Adrenal gland (tissue), 12 donors: ENCODE measurements around the gene IL20. TPM values are rescaled to one million over a fixed set of nuclear protein-coding genes. Genes with fewer than 3 reads are reported as not detected.

Experiments used
- DNase-seq, 7 donors: peaks; one replicate each; pipeline ENCODE4 v3.0.0-alpha.2; 2019 to 2020
- H3K27ac ChIP-seq, 5 donors: fragments of 200-600 bp; sonication (generic) in 4 of 5; 1 replicate in 3 of 5; 2 replicates in 2 of 5; pipeline versions ENCODE4 v1.5.1 to v1.8.0; 2016 to 2020; ENCODE audit warnings: mild to moderate bottlenecking in 1 of 5
- H3K27me3 ChIP-seq: fragments of 200-600 bp; 2 replicates; pipeline ENCODE4 v1.8.0; 2021
- H3K36me3 ChIP-seq, 2 donors: fragments of 200-600 bp; replicated peaks in 1 of 2; 1 replicate in 1 of 2; 2 replicates in 1 of 2; pipeline versions ENCODE4 v1.5.1 to v1.8.0; 2018 to 2022
- H3K4me1 ChIP-seq, 2 donors: fragments of 200-600 bp; replicated peaks in 1 of 2; 1 replicate in 1 of 2; 2 replicates in 1 of 2; pipeline versions ENCODE4 v1.5.1 to v1.8.0; 2018 to 2021
- H3K4me3 ChIP-seq, 4 donors: fragments of 200-600 bp; sonication (generic) in 3 of 4; one replicate each; pipeline ENCODE4 v1.5.1; 2016 to 2018
- H3K9me3 ChIP-seq, 3 donors: fragments of 200-600 bp; sonication (generic) in 1 of 3; replicated peaks in 1 of 3; 1 replicate in 2 of 3; 2 replicates in 1 of 3; pipeline versions ENCODE4 v1.5.1 to v1.8.0; 2016 to 2021
- POLR2A ChIP-seq, 2 donors: fragments of 450-650 bp; IDR thresholded peaks; one replicate each; pipeline ENCODE4 v1.6.1; 2017; ENCODE audit warnings: antibody characterized with exemption in 2 of 2, mild to moderate bottlenecking in 2 of 2, moderate library complexity in 1 of 2
- WGBS, 4 donors: extraction: QIAGEN DNeasy Blood & Tissue Kit in 2 of 4; methylation state at CpG; one replicate each; pipeline versions ENCODE4 v1.1.5 to v1.1.7; 2013 to 2017; 5-methylcytosine and 5-hydroxymethylcytosine counted together
- intact Hi-C, 2 donors: fragments of 100-400 bp; cut with DNase I; formaldehyde crosslinking; loops; one replicate each; pipeline versions ENCODE4 v1.14.1 to v1.15.0; 2022 to 2023
- polyA plus RNA-seq, 3 donors: library from polyadenylated mRNA; stranded (reverse); fragments of 200-250 nt in 2 of 3; fragments of 350-450 nt in 1 of 3; fragmentation: Illumina TruSeq in 1 of 3; extraction: RNeasy Lipid Tissue Mini Kit (QIAGEN cat#74804) in 1 of 3; gene quantifications; one replicate each; pipeline ENCODE4 v1.2.3, GENCODE V29; 2013 to 2014
- total RNA-seq, 9 donors: library from RNA; depleted of rRNA in 4 of 9; stranded (reverse); fragments of >200 nt in 4 of 9; fragments of 120-200 nt in 1 of 9; fragmentation: NEBNext Ultra II Directional in 1 of 9; extraction: Animal tissue kit (Norgen Biotek cat#: 25700) in 1 of 9; gene quantifications; one replicate each; pipeline versions ENCODE4 v1.1.0 to v1.2.4, GENCODE V29; 2013 to 2023
- TF ChIP-seq, protein P1 (sequence below), 6 experiments: fragments of 450-650 bp in 4 of 6; fragments of 200-600 bp in 2 of 6; sonication (generic) in 1 of 6; IDR thresholded peaks; 1 replicate in 5 of 6; 2 replicates in 1 of 6; pipeline versions ENCODE4 v1.5.1 to v1.8.0; 2016 to 2021; ENCODE audit warnings: antibody characterized with exemption in 6 of 6, mild to moderate bottlenecking in 2 of 6, moderate library complexity in 1 of 6
- donor health status: healthy with polysubstance abuse.
- donor health status: Bipolar disorder and iron deficiency.
- donor health status: DM: yes; HTN: yes; CAD: no.
- donor health status: DM: no; HTN: no; CAD: no.
- donor health status: DM: no; HTN: no; CAD: no.
- donor health status: DM: yes; HTN: yes; CAD: no.

Gene IL20
- total and polyA plus RNA-seq, 12 donors = 0.13 to 0.53 (median 0.41) TPM; not detected in 9

DNA sequence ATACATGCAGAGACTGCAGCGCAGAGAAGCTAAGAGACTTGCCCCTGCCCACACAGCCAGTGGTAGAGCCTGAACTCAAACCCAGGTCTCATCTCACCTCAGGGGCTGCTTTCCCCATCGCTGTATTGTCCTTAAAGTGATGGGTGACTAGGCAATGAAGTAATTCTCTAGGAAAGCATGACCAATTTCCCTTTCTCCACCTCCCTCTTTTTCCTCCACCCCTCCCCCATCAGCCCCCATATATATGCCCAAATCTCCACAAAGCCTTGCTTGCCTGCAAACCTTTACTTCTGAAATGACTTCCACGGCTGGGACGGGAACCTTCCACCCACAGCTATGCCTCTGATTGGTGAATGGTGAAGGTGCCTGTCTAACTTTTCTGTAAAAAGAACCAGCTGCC, 31.8 kb downstream of the IL20 start, which contains the start of gene IL24:
Gene IL24 (plus strand): TSS at position 269 of the 400 bp plus-strand sequence. CDS start 390 bp downstream, outside the sequence.
- no peak within 1 kb of the TSS for H3K4me3 ChIP-seq
- 63 to 75% (median 69%) methylated on average over 4 of the region's 4 CpGs for WGBS, 4 donors
- TF ChIP-seq POLR2A (IDR thresholded peaks at IDR 0.05) = no peak
- TF ChIP-seq, protein P1, sequence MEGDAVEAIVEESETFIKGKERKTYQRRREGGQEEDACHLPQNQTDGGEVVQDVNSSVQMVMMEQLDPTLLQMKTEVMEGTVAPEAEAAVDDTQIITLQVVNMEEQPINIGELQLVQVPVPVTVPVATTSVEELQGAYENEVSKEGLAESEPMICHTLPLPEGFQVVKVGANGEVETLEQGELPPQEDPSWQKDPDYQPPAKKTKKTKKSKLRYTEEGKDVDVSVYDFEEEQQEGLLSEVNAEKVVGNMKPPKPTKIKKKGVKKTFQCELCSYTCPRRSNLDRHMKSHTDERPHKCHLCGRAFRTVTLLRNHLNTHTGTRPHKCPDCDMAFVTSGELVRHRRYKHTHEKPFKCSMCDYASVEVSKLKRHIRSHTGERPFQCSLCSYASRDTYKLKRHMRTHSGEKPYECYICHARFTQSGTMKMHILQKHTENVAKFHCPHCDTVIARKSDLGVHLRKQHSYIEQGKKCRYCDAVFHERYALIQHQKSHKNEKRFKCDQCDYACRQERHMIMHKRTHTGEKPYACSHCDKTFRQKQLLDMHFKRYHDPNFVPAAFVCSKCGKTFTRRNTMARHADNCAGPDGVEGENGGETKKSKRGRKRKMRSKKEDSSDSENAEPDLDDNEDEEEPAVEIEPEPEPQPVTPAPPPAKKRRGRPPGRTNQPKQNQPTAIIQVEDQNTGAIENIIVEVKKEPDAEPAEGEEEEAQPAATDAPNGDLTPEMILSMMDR (IDR thresholded peaks at IDR 0.05) = no peak
- DNase-seq = peak in 1 of 7 donors; percentile 33
- intact Hi-C loops = no loop called here
- no peaks in the 10 kb centered on the region for H3K9me3 ChIP-seq
- H3K27ac ChIP-seq = peak within 1 kb of the TSS in 1 of 5 donors; percentile 58
- H3K36me3 ChIP-seq = no peaks in the 10 kb centered on the region
- H3K4me1 ChIP-seq = no peaks in the 10 kb centered on the region
- peaks cover 2% of the 10 kb centered on the region for H3K27me3 ChIP-seq

DNA sequence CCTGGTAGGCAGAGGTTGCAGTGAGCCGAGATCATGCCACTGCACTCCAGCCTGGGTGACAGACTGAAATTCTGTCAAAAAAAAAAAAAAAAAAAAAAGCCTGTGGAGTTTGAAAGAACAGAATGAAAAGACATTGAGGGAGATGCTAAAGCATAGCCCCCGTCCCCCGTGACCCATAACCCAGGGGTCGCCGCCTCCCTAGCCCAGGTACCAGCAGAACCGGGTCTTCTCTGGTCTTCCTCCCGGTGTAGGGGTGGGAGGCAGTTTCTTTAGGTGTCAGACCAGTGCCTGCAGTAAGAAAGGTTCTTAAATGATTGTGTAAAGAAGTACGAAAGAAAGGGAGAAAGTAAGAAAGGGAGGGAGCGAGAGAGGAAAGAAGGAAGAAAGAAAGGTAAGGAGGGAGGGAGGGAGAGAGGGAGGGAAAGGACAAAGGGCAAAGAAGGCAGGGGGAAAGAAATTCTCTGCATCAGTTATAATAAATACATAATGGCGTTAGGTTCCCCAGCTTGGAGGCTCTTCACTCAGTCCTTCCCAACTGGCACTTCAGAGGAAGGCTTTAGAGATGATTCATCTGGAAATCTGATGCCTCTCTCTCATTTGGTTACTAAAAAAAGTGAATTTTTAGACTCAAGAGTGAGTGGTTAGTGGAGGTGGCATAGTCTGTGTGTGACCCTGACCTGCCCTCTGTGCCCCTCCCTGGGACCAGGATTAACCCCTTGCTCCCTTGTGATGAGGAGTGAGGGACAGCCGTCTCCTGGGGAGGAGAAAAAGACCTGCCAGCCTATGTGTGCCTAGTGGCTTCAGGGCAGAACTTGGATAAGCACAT, 32.9 kb downstream of the IL20 start:
- H3K4me1 ChIP-seq = no peaks in the 10 kb centered on the region
- H3K27me3 ChIP-seq = no peaks in the 10 kb centered on the region
- H3K9me3 ChIP-seq = no peaks in the 10 kb centered on the region
- TF ChIP-seq, protein P1 (IDR thresholded peaks at IDR 0.05) = no peak
- TF ChIP-seq POLR2A (IDR thresholded peaks at IDR 0.05) = no peak
- intact Hi-C loops = no loop called here
- WGBS, 4 donors = 62 to 85% (median 69%) methylated on average over 11 of the region's 11 CpGs
- no peak overlapping the region for H3K4me3 ChIP-seq
- DNase-seq = peak in 1 of 7 donors; percentile 30
- H3K36me3 ChIP-seq = no peaks in the 10 kb centered on the region
- H3K27ac ChIP-seq = no peak overlapping the region

DNA sequence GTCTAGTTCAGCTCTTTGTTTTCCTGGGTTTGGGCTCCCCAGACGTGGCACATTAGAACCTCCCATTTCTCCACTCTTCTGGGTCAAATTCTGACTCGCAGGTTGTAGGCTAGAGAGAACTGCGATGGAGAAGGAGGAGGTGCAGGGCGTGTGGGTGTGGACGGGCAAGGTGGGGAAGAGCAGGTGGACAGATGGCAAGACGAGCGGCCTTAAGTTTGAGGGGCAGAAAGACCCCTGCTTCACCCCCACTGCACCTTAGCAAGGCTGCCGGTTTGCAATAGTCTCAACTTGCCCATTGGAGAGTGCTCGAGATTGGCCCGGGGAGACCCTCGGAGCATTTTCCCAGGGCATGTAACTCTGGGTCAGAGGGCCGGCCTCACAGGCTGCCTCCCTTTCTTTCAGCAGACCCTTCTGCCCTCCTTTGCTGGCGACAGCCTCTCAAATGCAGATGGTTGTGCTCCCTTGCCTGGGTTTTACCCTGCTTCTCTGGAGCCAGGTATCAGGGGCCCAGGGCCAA, 33.5 kb downstream of the IL20 start:
- Histone ChIP-seq H3K4me1 (no peaks in the 10 kb centered on the region), H3K9me3 (no peaks in the 10 kb centered on the region), H3K27ac (no peak overlapping the region), H3K27me3 (no peaks in the 10 kb centered on the region), H3K36me3 (no peaks in the 10 kb centered on the region), H3K4me3 (no peak overlapping the region)
- TF ChIP-seq POLR2A (IDR thresholded peaks at IDR 0.05) = no peak
- TF ChIP-seq, protein P1 (IDR thresholded peaks at IDR 0.05) = no peak
- 76 to 90% (median 85%) methylated on average over 10 to 13 of the region's 13 CpGs for WGBS, 4 donors
- intact Hi-C loops = no loop called here
- peak in 1 of 7 donors; percentile 27 for DNase-seq

DNA sequence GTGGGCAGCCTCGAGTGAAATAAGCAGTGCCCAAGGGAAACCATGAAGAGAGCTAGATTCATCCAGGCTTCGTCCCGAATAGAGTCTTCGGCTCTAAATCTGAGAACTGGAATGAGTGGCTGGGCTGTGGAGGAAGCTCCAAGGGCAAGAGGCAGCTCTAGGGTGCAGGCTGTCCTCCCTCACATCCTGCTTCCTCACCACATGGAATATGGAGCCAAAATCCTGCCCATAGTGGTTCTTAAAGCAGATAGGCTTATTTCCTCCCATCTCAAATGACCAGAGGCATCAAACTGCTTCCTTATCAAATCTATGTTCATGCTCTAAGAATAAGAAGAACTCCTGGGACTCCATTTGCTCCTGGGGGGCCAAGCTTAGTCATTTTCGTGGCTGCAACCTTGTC, 34.3 kb downstream of the IL20 start:
- Histone ChIP-seq H3K27me3 (no peaks in the 10 kb centered on the region), H3K27ac (no peak overlapping the region), H3K4me3 (no peak overlapping the region), H3K4me1 (no peaks in the 10 kb centered on the region), H3K36me3 (no peaks in the 10 kb centered on the region), H3K9me3 (no peaks in the 10 kb centered on the region)
- peak in 1 of 7 donors; percentile 14 for DNase-seq
- intact Hi-C loops = loop anchor here in 1 of 2 donors (10.0 kb wide), 1 partner anchor 165 kb away; no protein-coding TSS in a partner anchor
- TF ChIP-seq POLR2A (IDR thresholded peaks at IDR 0.05) = no peak
- TF ChIP-seq, protein P1 (IDR thresholded peaks at IDR 0.05) = no peak
- 60 to 70% (median 66%) methylated on average over 5 of the region's 5 CpGs for WGBS, 4 donors
